SU-DHL-6 (cell line): Measurements from ENCODE around the gene R3HDML.

Experiments used
- CTCF ChIP-seq: fragments of 200-600 bp; sonication (generic); IDR thresholded peaks from one replicate; pipeline ENCODE4 v1.5.1; 2017; ENCODE audit warnings: antibody characterized with exemption, mild to moderate bottlenecking, low read length, moderate library complexity; ENCODE audit not compliant: insufficient read depth, poor library complexity, severe bottlenecking
- EZH2phosphoT487 ChIP-seq: fragments of 200-600 bp; sonication (generic), shearing (Covaris generic); conservative IDR thresholded peaks from 2 replicates; pipeline ENCODE4 v1.6.1; 2018; ENCODE audit warnings: mild to moderate bottlenecking, antibody characterized with exemption, low read length, moderate library complexity, mixed read lengths

GRCh38 chr20:44370639-44371218 is 33.9 kb downstream of the R3HDML start:
- TF ChIP-seq CTCF, result no peak
- TF ChIP-seq EZH2phosphoT487, result no peak
